Measurements from ENCODE around the gene CENPB. TPM values are rescaled to one million over a fixed set of nuclear protein-coding genes. Genes with fewer than 3 reads are reported as not detected.
A peak's percentile ranks its signal among the peaks of the same experiment; 100 is the strongest.

CENPB gene
- total RNA-seq, 2 donors from 2014 or later, result 49.1 to 77.1 TPM

GRCh38 chr20:3758566-3758965, 28.0 kb downstream of the CENPB start:
- no peaks in the 10 kb centered on the region for H3K27me3 ChIP-seq
- peak overlapping the region; percentile 37 to 45 for H3K27ac ChIP-seq
- no peaks in the 10 kb centered on the region for H3K4me1 ChIP-seq
- TF ChIP-seq CTCF (IDR thresholded peaks at IDR 0.05), result no peak
- H3K4me3 ChIP-seq, result no peak overlapping the region
- DNase-seq (ENCODE audit: low spot score), result no peak
- H3K9me3 ChIP-seq, result no peaks in the 10 kb centered on the region
- no peaks in the 10 kb centered on the region for H3K36me3 ChIP-seq

- no peaks in the 10 kb centered on the region for H3K36me3 ChIP-seq
- H3K4me3 ChIP-seq, result no peak overlapping the region
- H3K27me3 ChIP-seq, result no peaks in the 10 kb centered on the region
- peaks cover 0 to 8% of the 10 kb centered on the region in 2 donors for H3K4me1 ChIP-seq
- DNase-seq (ENCODE audit: low spot score), result no peak
- no peak for TF ChIP-seq CTCF (IDR thresholded peaks at IDR 0.05)
- H3K9me3 ChIP-seq, result no peaks in the 10 kb centered on the region
- peak overlapping the region; percentile 37 to 45 for H3K27ac ChIP-seq
These were observed 29.3 kb downstream of the CENPB start for GRCh38 chr20:3757268-3757667.

- H3K36me3 ChIP-seq, result no peaks in the 10 kb centered on the region
- no peak overlapping the region for H3K27ac ChIP-seq
These were observed 30.6 kb downstream of the CENPB start for GRCh38 chr20:3755814-3756480.

GRCh38 chr20:3755269-3755668, 31.3 kb downstream of the CENPB start:
- no peak for TF ChIP-seq CTCF (IDR thresholded peaks at IDR 0.05)
- Histone ChIP-seq H3K27ac (no peak overlapping the region), H3K4me3 (no peak overlapping the region), H3K36me3 (no peaks in the 10 kb centered on the region), H3K4me1 (peaks cover 0 to 18% of the 10 kb centered on the region in 2 donors), H3K9me3 (no peaks in the 10 kb centered on the region), H3K27me3 (no peaks in the 10 kb centered on the region)
- DNase-seq (ENCODE audit: low spot score), result no peak

More at GRCh38 chr20:3755814-3756480, 30.6 kb downstream of the CENPB start:
- H3K27me3 ChIP-seq, result no peaks in the 10 kb centered on the region
- no peak overlapping the region for H3K4me3 ChIP-seq
- no peak for TF ChIP-seq CTCF (IDR thresholded peaks at IDR 0.05)
- H3K9me3 ChIP-seq, result no peaks in the 10 kb centered on the region
- DNase-seq (ENCODE audit: low spot score), result no peak
- peaks cover 0 to 17% of the 10 kb centered on the region in 2 donors for H3K4me1 ChIP-seq

GRCh38 chr20:3754276-3754630, 32.3 kb downstream of the CENPB start:
- H3K4me1 ChIP-seq, result peaks cover 0 to 29% of the 10 kb centered on the region in 2 donors
- DNase-seq (ENCODE audit: low spot score), result no peak

More at GRCh38 chr20:3754276-3754630, 32.3 kb downstream of the CENPB start:
- H3K36me3 ChIP-seq, result no peaks in the 10 kb centered on the region
- H3K9me3 ChIP-seq, result no peaks in the 10 kb centered on the region
- H3K27ac ChIP-seq, result no peak overlapping the region
- no peak overlapping the region for H3K4me3 ChIP-seq
- H3K27me3 ChIP-seq, result no peaks in the 10 kb centered on the region
- no peak for TF ChIP-seq CTCF (IDR thresholded peaks at IDR 0.05)

Measured in right atrium auricular region (tissue), 2 donors.